ENCODE data around the gene LAMC1. TPM values are rescaled to one million over a fixed set of nuclear protein-coding genes. Genes with fewer than 3 reads are reported as not detected.

LAMC1 gene
- total RNA-seq, 1 donor from 2014 or later: 449 TPM

DNA sequence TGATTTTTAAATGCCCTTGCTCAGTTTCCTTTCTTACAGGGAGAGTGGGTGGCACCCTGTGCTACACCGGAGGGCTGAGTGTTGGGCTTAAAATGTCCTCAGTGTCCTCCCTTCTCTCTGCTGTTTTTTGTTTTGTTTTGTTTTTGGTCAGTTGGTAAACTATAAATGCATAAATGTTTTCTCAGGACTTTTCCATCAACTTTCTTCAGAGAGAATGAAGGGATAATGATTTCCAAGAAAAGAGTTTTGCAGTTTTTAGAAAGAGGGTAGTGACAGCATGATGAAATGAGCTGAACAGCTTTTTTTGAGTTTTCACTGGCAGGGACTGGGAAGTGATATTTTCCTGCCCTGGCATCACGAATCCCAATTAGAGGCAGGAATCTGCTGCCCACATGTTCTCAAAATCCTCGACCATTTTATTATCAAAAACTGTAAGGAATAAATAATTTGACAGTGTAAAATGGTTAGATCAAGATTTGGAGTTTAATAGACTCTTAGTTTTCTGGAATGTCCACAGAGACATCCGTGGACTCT lies 15.2 kb downstream of the LAMC1 start:
- no peak for DNase-seq (ENCODE audit: low spot score)
- TF ChIP-seq, protein P1, sequence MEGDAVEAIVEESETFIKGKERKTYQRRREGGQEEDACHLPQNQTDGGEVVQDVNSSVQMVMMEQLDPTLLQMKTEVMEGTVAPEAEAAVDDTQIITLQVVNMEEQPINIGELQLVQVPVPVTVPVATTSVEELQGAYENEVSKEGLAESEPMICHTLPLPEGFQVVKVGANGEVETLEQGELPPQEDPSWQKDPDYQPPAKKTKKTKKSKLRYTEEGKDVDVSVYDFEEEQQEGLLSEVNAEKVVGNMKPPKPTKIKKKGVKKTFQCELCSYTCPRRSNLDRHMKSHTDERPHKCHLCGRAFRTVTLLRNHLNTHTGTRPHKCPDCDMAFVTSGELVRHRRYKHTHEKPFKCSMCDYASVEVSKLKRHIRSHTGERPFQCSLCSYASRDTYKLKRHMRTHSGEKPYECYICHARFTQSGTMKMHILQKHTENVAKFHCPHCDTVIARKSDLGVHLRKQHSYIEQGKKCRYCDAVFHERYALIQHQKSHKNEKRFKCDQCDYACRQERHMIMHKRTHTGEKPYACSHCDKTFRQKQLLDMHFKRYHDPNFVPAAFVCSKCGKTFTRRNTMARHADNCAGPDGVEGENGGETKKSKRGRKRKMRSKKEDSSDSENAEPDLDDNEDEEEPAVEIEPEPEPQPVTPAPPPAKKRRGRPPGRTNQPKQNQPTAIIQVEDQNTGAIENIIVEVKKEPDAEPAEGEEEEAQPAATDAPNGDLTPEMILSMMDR (IDR thresholded peaks at IDR 0.05): no peak
- no peaks in the 10 kb centered on the region for H3K27me3 Mint-ChIP-seq (ENCODE audit: low read depth)
- H3K36me3 Mint-ChIP-seq (ENCODE audit: low read depth): peaks cover 3% of the 10 kb centered on the region
- no peaks in the 10 kb centered on the region for H3K9me3 Mint-ChIP-seq (ENCODE audit: low read depth)
- H3K4me1 Mint-ChIP-seq (ENCODE audit: low read depth): peaks cover 84% of the 10 kb centered on the region
- H3K27ac Mint-ChIP-seq (ENCODE audit: unreplicated experiment): peak overlapping the region; percentile 93
- peak overlapping the region; percentile 34 for H3K4me3 Mint-ChIP-seq (ENCODE audit: unreplicated experiment)

DNA sequence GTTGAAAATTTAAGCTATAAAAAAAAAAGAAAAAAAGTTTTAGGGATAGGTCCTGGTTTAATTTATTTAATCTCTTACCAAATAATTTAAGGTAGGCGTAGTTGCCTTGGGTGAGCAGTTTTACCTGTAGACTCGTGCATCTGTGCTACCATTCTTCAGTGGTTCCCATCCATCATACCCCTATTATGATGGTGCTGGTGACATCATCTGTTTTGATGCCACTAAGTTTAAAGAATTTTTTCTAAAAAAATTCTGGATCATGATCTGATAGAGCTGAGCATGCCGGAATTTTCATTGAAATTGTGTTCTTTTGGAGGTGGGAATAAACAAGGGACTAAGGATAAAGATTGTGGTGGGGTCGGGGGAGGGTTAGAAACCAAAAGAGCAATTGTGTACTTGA lies 15.7 kb downstream of the LAMC1 start:
- TF ChIP-seq, protein P1 (IDR thresholded peaks at IDR 0.05): no peak
- H3K4me3 Mint-ChIP-seq (ENCODE audit: unreplicated experiment): no peak overlapping the region
- no peaks in the 10 kb centered on the region for H3K27me3 Mint-ChIP-seq (ENCODE audit: low read depth)
- peak overlapping the region; percentile 93 for H3K27ac Mint-ChIP-seq (ENCODE audit: unreplicated experiment)
- H3K4me1 Mint-ChIP-seq (ENCODE audit: low read depth): peaks cover 84% of the 10 kb centered on the region
- H3K9me3 Mint-ChIP-seq (ENCODE audit: low read depth): no peaks in the 10 kb centered on the region
- DNase-seq (ENCODE audit: low spot score): no peak
- H3K36me3 Mint-ChIP-seq (ENCODE audit: low read depth): peaks cover 3% of the 10 kb centered on the region

DNA sequence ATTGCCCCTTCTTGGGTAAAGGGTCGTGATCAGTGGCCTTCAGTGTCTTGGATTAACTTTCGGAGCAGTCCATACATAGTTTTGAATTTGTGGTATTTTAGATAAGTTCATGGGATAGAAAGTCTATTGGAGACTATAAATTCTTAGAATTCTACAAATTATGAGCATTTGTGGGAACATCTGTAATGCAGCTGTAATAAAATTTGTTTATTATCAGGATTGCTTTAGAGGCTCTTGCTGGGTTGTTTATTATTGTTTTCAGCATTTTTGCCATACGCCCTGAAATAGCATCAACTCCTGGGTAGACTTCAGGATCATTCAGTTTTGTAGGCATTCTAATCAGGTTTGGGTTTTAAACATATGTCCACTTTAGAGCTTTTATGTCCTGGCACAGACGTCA lies 16.1 kb downstream of the LAMC1 start:
- TF ChIP-seq, protein P1 (IDR thresholded peaks at IDR 0.05): no peak
- Mint-ChIP-seq H3K27me3 (ENCODE audit: low read depth) (no peaks in the 10 kb centered on the region), H3K4me1 (ENCODE audit: low read depth) (peaks cover 86% of the 10 kb centered on the region), H3K9me3 (ENCODE audit: low read depth) (no peaks in the 10 kb centered on the region), H3K36me3 (ENCODE audit: low read depth) (peaks cover 3% of the 10 kb centered on the region), H3K27ac (ENCODE audit: unreplicated experiment) (peak overlapping the region; percentile 93), H3K4me3 (ENCODE audit: unreplicated experiment) (no peak overlapping the region)
- no peak for DNase-seq (ENCODE audit: low spot score)

DNA sequence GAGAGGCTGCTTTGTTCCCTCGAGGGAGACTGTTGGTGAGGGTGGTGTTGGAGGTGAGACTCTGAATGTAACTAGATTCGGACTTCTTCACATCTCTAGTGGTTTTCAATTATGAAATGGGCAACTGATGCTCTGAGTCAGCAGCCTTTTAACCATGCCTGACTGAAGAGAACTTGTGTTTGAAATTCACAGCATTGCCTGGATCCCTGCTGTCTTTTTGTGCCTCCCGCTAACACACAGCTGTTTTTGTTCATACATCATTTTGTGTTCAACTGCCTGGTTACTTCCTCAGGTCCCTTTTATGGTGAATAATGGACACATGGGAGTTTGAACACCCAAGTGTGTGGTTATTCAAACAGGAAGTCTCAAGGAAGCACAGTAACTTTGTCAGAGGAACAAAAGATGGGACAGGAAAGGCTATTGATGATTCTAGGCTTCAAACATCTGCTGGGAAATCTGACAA lies 16.8 kb downstream of the LAMC1 start:
- Mint-ChIP-seq H3K27ac (ENCODE audit: unreplicated experiment) (peak overlapping the region; percentile 93), H3K36me3 (ENCODE audit: low read depth) (peaks cover 2% of the 10 kb centered on the region), H3K4me3 (ENCODE audit: unreplicated experiment) (peak overlapping the region; percentile 38), H3K27me3 (ENCODE audit: low read depth) (no peaks in the 10 kb centered on the region), H3K4me1 (ENCODE audit: low read depth) (peaks cover 87% of the 10 kb centered on the region), H3K9me3 (ENCODE audit: low read depth) (no peaks in the 10 kb centered on the region)
- TF ChIP-seq, protein P1 (IDR thresholded peaks at IDR 0.05): no peak
- no peak for DNase-seq (ENCODE audit: low spot score)

DNA sequence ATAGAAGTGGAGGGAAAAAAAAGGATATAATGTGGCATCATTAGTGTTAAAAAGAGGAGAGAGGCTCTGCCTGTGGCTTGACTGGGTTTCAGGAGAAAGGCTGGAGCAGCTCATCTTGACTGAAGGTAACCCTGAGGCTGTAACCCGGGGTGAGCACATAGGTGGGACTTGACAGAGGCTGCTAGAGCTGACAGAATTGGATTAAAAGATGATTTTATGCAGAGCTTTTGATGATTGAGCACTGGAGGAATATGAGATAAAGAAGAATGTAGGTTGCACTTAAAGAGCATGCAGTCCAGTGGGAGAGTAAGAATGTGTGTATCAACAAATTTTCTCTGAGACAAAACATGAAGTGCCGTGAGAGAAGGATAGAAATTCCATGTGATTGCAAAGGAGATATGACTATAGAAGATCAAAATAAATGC lies 17.3 kb downstream of the LAMC1 start:
- Mint-ChIP-seq H3K27ac (ENCODE audit: unreplicated experiment) (peak overlapping the region; percentile 93), H3K9me3 (ENCODE audit: low read depth) (no peaks in the 10 kb centered on the region), H3K4me3 (ENCODE audit: unreplicated experiment) (peak overlapping the region; percentile 38), H3K36me3 (ENCODE audit: low read depth) (peaks cover 2% of the 10 kb centered on the region), H3K27me3 (ENCODE audit: low read depth) (no peaks in the 10 kb centered on the region), H3K4me1 (ENCODE audit: low read depth) (peaks cover 89% of the 10 kb centered on the region)
- TF ChIP-seq, protein P1 (IDR thresholded peaks at IDR 0.05): no peak
- no peak for DNase-seq (ENCODE audit: low spot score)

All from chondrocyte (in vitro differentiated cells).